ENCODE measurements around the gene SHC1.

SHC1 gene

GRCh38 chr1:154973344-154974101, 3.0 kb upstream of the SHC1 start (continued):
- TF ChIP-seq, protein P1, sequence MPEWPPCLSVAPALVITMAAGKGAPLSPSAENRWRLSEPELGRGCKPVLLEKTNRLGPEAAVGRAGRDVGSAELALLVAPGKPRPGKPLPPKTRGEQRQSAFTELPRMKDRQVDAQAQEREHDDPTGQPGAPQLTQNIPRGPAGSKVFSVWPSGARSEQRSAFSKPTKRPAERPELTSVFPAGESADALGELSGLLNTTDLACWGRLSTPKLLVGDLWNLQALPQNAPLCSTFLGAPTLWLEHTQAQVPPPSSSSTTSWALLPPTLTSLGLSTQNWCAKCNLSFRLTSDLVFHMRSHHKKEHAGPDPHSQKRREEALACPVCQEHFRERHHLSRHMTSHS (tag by site-specific recombination; IDR thresholded peaks at IDR 0.05) = no peak
- TF ChIP-seq ZFHX2 (tag by site-specific recombination; conservative IDR thresholded peaks at IDR 0.05) = no peak
- no peak for TF ChIP-seq ZNF580 (tag by site-specific recombination; IDR thresholded peaks at IDR 0.05)
- no peak for TF ChIP-seq ZNF221 (tag by site-specific recombination; IDR thresholded peaks at IDR 0.05; ENCODE audit: borderline replicate concordance)
- TF ChIP-seq ZNF791 (tag by site-specific recombination; IDR thresholded peaks at IDR 0.05) = no peak
- no peak for TF ChIP-seq ZNF214 (tag by site-specific recombination; IDR thresholded peaks at IDR 0.05; ENCODE audit: borderline replicate concordance)
- TF ChIP-seq ZNF341 (tag by site-specific recombination; IDR thresholded peaks at IDR 0.05; ENCODE audit: low read depth) = 0 out of 2 replicates have a peak, but pooled peaks have one; percentile 8
- no peak for TF ChIP-seq ZNF701 (tag by site-specific recombination; IDR thresholded peaks at IDR 0.05)
- no peak for TF ChIP-seq ZNF777 (tag by site-specific recombination; IDR thresholded peaks at IDR 0.05; ENCODE audit: borderline replicate concordance)
- peak; percentile 76 for TF ChIP-seq SP2 (tag by site-specific recombination; IDR thresholded peaks at IDR 0.05)
- TF ChIP-seq, protein P2, sequence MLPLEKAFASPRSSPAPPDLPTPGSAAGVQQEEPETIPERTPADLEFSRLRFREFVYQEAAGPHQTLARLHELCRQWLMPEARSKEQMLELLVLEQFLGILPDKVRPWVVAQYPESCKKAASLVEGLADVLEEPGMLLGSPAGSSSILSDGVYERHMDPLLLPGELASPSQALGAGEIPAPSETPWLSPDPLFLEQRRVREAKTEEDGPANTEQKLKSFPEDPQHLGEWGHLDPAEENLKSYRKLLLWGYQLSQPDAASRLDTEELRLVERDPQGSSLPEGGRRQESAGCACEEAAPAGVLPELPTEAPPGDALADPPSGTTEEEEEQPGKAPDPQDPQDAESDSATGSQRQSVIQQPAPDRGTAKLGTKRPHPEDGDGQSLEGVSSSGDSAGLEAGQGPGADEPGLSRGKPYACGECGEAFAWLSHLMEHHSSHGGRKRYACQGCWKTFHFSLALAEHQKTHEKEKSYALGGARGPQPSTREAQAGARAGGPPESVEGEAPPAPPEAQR (tag by site-specific recombination; IDR thresholded peaks at IDR 0.05) = no peak
- TF ChIP-seq KLF7 (tag by site-specific recombination; IDR thresholded peaks at IDR 0.05; ENCODE audit: borderline replicate concordance) = peak; percentile 31; the same call in 1 of the 2 replicates
- no peak for TF ChIP-seq ZNF292 (tag by site-specific recombination; IDR thresholded peaks at IDR 0.05; ENCODE audit: borderline replicate concordance, low read depth)
- no peak for TF ChIP-seq SCRT2 (tag by site-specific recombination; IDR thresholded peaks at IDR 0.05)
- no peak for TF ChIP-seq ZNF350 (tag by site-specific recombination; IDR thresholded peaks at IDR 0.05)
- no peak for TF ChIP-seq ZNF549 (tag by site-specific recombination; IDR thresholded peaks at IDR 0.05)
- TF ChIP-seq GLI2 (tag by site-specific recombination; IDR thresholded peaks at IDR 0.05; ENCODE audit: borderline replicate concordance, low read depth) = no peak
- peak; percentile 35 for TF ChIP-seq KLF1 (tag by site-specific recombination; IDR thresholded peaks at IDR 0.05)
- no peak for TF ChIP-seq ZNF624 (tag by site-specific recombination; IDR thresholded peaks at IDR 0.05)
- TF ChIP-seq ZFP41 (tag by site-specific recombination; IDR thresholded peaks at IDR 0.05; ENCODE audit: borderline replicate concordance) = no peak
- no peak for TF ChIP-seq ZNF514 (tag by site-specific recombination; IDR thresholded peaks at IDR 0.05)
- TF ChIP-seq ZNF2 (tag by site-specific recombination; IDR thresholded peaks at IDR 0.05) = peak; percentile 75; the same call in 1 of the 2 replicates
- TF ChIP-seq ZNF311 (tag by site-specific recombination; IDR thresholded peaks at IDR 0.05; ENCODE audit: borderline replicate concordance) = no peak
- TF ChIP-seq GFI1B (tag by site-specific recombination; IDR thresholded peaks at IDR 0.05) = no peak
- TF ChIP-seq ZNF692 (tag by site-specific recombination; IDR thresholded peaks at IDR 0.05) = peak; percentile 60; the same call in 1 of the 2 replicates
- TF ChIP-seq ZBTB20 (tag by site-specific recombination; IDR thresholded peaks at IDR 0.05) = no peak
- TF ChIP-seq ZNF394 (tag by site-specific recombination; IDR thresholded peaks at IDR 0.05; ENCODE audit: borderline replicate concordance) = peak; percentile 56; the same call in 1 of the 2 replicates
- TF ChIP-seq ZNF626 (tag by site-specific recombination; IDR thresholded peaks at IDR 0.05) = no peak
- no peak for TF ChIP-seq MEIS1 (CRISPR knock-in tag; IDR thresholded peaks at IDR 0.05; ENCODE audit: borderline replicate concordance)
- no peak for TF ChIP-seq ZNF202 (tag by site-specific recombination; IDR thresholded peaks at IDR 0.05; ENCODE audit: borderline replicate concordance)
- no peak for TF ChIP-seq EGR2 (tag by site-specific recombination; IDR thresholded peaks at IDR 0.05; ENCODE audit: low read depth)
- no peak for TF ChIP-seq HOXA7 (CRISPR knock-in tag; IDR thresholded peaks at IDR 0.05; ENCODE audit: borderline replicate concordance)
- 0 out of 2 replicates have a peak, but pooled peaks have one; percentile 53 for TF ChIP-seq GLIS2 (tag by site-specific recombination; IDR thresholded peaks at IDR 0.05)
- TF ChIP-seq ZNF670 (tag by site-specific recombination; IDR thresholded peaks at IDR 0.05; ENCODE audit: low read depth) = no peak
- TF ChIP-seq ZNF530 (tag by site-specific recombination; IDR thresholded peaks at IDR 0.05; ENCODE audit: low read depth) = no peak
- no peak for TF ChIP-seq SCRT1 (tag by site-specific recombination; IDR thresholded peaks at IDR 0.05; ENCODE audit: borderline replicate concordance)
- TF ChIP-seq OSR2 (tag by site-specific recombination; IDR thresholded peaks at IDR 0.05) = no peak
- no peak; the same call in 1 of the 2 replicates for TF ChIP-seq GLIS1 (tag by site-specific recombination; IDR thresholded peaks at IDR 0.05)

Data from HEK293 (cell line).